HCT116 (cell line): ENCODE data around the gene FBXO22. TPM values are rescaled to one million over a fixed set of nuclear protein-coding genes. Genes with fewer than 3 reads are reported as not detected.

Source experiments
- ATAC-seq: fragments of 200-7000 bp; cut with Tn5 transposase; 2 replicates; pipeline ENCODE4 v1.9.1; 2020; ENCODE audit warnings: mild to moderate bottlenecking, moderate library complexity
- BruUV-seq: library from RNA; stranded (reverse); fragments of 400-500 nt; replicated peaks from 2 replicates; lab custom pipeline; 2021; lab: Mats Ljungman, UMichigan
- CTCF ChIA-PET: fragments of 300-600 bp; sonication (Branson Sonifier 250); formaldehyde crosslinking; loops from one replicate; lab custom pipeline; 2021; ENCODE audit warnings: antibody characterized with exemption; lab: Charles Lee
- POLR2A ChIA-PET: fragments of 300-600, 350-600 bp; sonication (Branson Sonifier 250); formaldehyde crosslinking; loops from one replicate; lab custom pipeline; 2021; ENCODE audit warnings: antibody characterized with exemption; lab: Charles Lee
- RAD21 ChIA-PET, 2 experiments: fragments of 300-600 bp; sonication (Branson Sonifier 250); formaldehyde crosslinking; loops; one replicate each; lab custom pipeline; 2023; ENCODE audit warnings: low total read pairs in 2 of 2; ENCODE audit not compliant: uncharacterized antibody in 2 of 2, unreplicated experiment in 2 of 2, low non-redundant PET in 1 of 2; lab: Charles Lee
- DNase-seq: peaks from one replicate; pipeline ENCODE4 v3.0.0-alpha.2; 2010; ENCODE audit warnings: low read depth, low spot score
- H2AFZ ChIP-seq: fragments of 200-600 bp; shearing (Covaris generic), sonication (generic); 2 replicates; pipeline ENCODE4 v1.6.1; 2017; ENCODE audit warnings: low read depth, mixed run types, mixed read lengths, antibody characterized with exemption, low read length; ENCODE audit not compliant: poor library complexity, severe bottlenecking
- H3K27ac ChIP-seq: 2 replicates; pipeline ENCODE4 v1.5.1; 2012; ENCODE audit warnings: low read depth, low read length
- H3K27me3 ChIP-seq: fragments of 200-600 bp; sonication (generic); 2 replicates; pipeline ENCODE4 v1.6.1; 2016; ENCODE audit warnings: mixed run types, low read length, mixed read lengths; ENCODE audit not compliant: insufficient read depth
- H3K36me3 ChIP-seq, 2 experiments: fragments of 200-500 bp in 1 of 2; fragments of 200-600 bp in 1 of 2; sonication (Bioruptor generic) in 1 of 2; sonication (generic) in 1 of 2; 2 replicates each; pipeline versions ENCODE4 v1.5.1 to v1.6.1; 2014 to 2016; ENCODE audit warnings: low read length in 2 of 2, inconsistent platforms in 1 of 2, mixed read lengths in 1 of 2, mixed run types in 1 of 2; ENCODE audit not compliant: insufficient read depth in 2 of 2, control insufficient read depth in 1 of 2
- H3K4me1 ChIP-seq, 2 experiments: fragments of 200-600 bp in 1 of 2; sonication (generic) in 1 of 2; 2 replicates each; pipeline versions ENCODE4 v1.5.1 to v1.6.1; 2012 to 2017; ENCODE audit warnings: low read length in 2 of 2, inconsistent platforms in 1 of 2, mild to moderate bottlenecking in 1 of 2, mixed read lengths in 1 of 2, mixed run types in 1 of 2, moderate library complexity in 1 of 2; ENCODE audit not compliant: insufficient read depth in 2 of 2, control insufficient read depth in 1 of 2
- H3K4me2 ChIP-seq: fragments of 200-600 bp; sonication (generic); 2 replicates; pipeline ENCODE4 v1.6.1; 2017; ENCODE audit warnings: mixed run types, low read length, mixed read lengths
- H3K4me3 ChIP-seq, 2 experiments: fragments of 200-600 bp in 1 of 2; sonication (generic) in 1 of 2; replicated peaks in 1 of 2; 2 replicates each; pipeline ENCODE4 v1.5.1; 2011 to 2016; ENCODE audit warnings: low read length in 2 of 2, control low read depth in 1 of 2, low read depth in 1 of 2, mild to moderate bottlenecking in 1 of 2, mixed read lengths in 1 of 2, mixed run types in 1 of 2
- H3K79me2 ChIP-seq: fragments of 200-600 bp; sonication (generic); 2 replicates; pipeline ENCODE4 v1.6.1; 2017; ENCODE audit warnings: mild to moderate bottlenecking, mixed run types, low read length, moderate library complexity, mixed read lengths; ENCODE audit not compliant: insufficient read depth
- H3K9ac ChIP-seq: fragments of 200-600 bp; sonication (generic); 2 replicates; pipeline ENCODE4 v1.6.1; 2016; ENCODE audit warnings: low read length, mixed read lengths
- H3K9me2 ChIP-seq: fragments of 200-600 bp; sonication (generic), shearing (Covaris generic); 2 replicates; pipeline ENCODE4 v1.6.1; 2017; ENCODE audit warnings: mixed run types, mild to moderate bottlenecking, moderate library complexity; ENCODE audit not compliant: insufficient read depth
- H3K9me3 ChIP-seq, 2 experiments: fragments of 200-500 bp in 1 of 2; fragments of 200-600 bp in 1 of 2; sonication (Bioruptor generic) in 1 of 2; sonication (generic) in 1 of 2; 2 replicates each; pipeline ENCODE4 v1.6.1; 2014 to 2017; ENCODE audit warnings: low read length in 2 of 2, mixed read lengths in 2 of 2, inconsistent platforms in 1 of 2, low read depth in 1 of 2, mild to moderate bottlenecking in 1 of 2, mixed run types in 1 of 2, moderate library complexity in 1 of 2; ENCODE audit not compliant: control insufficient read depth in 1 of 2, insufficient read depth in 1 of 2
- H4K20me1 ChIP-seq: fragments of 200-600 bp; sonication (generic), shearing (Covaris generic); 2 replicates; pipeline ENCODE4 v1.6.1; 2017; ENCODE audit warnings: mixed run types, mild to moderate bottlenecking, moderate library complexity; ENCODE audit not compliant: insufficient read depth
- CBX3 ChIP-seq: IDR thresholded peaks from 2 replicates; pipeline ENCODE4 v1.6.1; 2012; ENCODE audit warnings: low read depth
- CEBPB ChIP-seq: IDR thresholded peaks from 2 replicates; pipeline ENCODE4 v1.6.1; 2012; ENCODE audit warnings: low read depth
- ELF1 ChIP-seq: IDR thresholded peaks from 2 replicates; pipeline ENCODE4 v1.6.1; 2012; ENCODE audit warnings: low read depth, borderline replicate concordance
- EZH2 ChIP-seq: fragments of 200-600 bp; sonication (generic); IDR thresholded peaks from 2 replicates; pipeline ENCODE4 v1.6.1; 2017; ENCODE audit warnings: antibody characterized with exemption, mixed run types
- EZH2phosphoT487 ChIP-seq: fragments of 200-600 bp; IDR thresholded peaks from 2 replicates; pipeline ENCODE4 v1.6.1; 2018; ENCODE audit warnings: antibody characterized with exemption, borderline replicate concordance
- JUND ChIP-seq: IDR thresholded peaks from 2 replicates; pipeline ENCODE4 v1.6.1; 2012
- POLR2A ChIP-seq: IDR thresholded peaks from 2 replicates; pipeline ENCODE4 v1.7.0; 2011; ENCODE audit warnings: borderline replicate concordance; ENCODE audit not compliant: insufficient read depth, insufficient read length; ENCODE audit errors: extremely low read depth
- RAD21 ChIP-seq: IDR thresholded peaks from 2 replicates; pipeline ENCODE4 v1.6.1; 2012; ENCODE audit warnings: low read depth, mild to moderate bottlenecking
- SIN3A ChIP-seq: IDR thresholded peaks from 2 replicates; pipeline ENCODE4 v1.6.1; 2012; ENCODE audit warnings: low read depth
- TCF7L2 ChIP-seq: IDR thresholded peaks from 2 replicates; pipeline ENCODE4 v1.7.0; 2011; ENCODE audit warnings: borderline replicate concordance, inconsistent platforms; ENCODE audit not compliant: insufficient read depth, insufficient read length; ENCODE audit errors: extremely low read depth
- ZBTB33 ChIP-seq: IDR thresholded peaks from 2 replicates; pipeline ENCODE4 v1.6.1; 2011; ENCODE audit warnings: mild to moderate bottlenecking, low read length, moderate library complexity; ENCODE audit not compliant: insufficient replicate concordance; ENCODE audit errors: extremely low read depth
- ZNF274 ChIP-seq: fragments of 200-500 bp; sonication (Bioruptor generic); IDR thresholded peaks from 2 replicates; pipeline ENCODE4 v1.6.1; 2014; ENCODE audit warnings: mild to moderate bottlenecking, low read depth, low read length, inconsistent platforms
- intact Hi-C: fragments of 100-400 bp; cut with micrococcal nuclease; formaldehyde crosslinking; loops from 2 replicates; pipeline ENCODE4 v1.10.0; 2022
- total RNA-seq: library from RNA; stranded (reverse); gene quantifications from one replicate; pipeline ENCODE4 v1.2.1, GENCODE V29; 2021; ENCODE audit not compliant: unreplicated experiment
- TF ChIP-seq, protein P1 (sequence below): IDR thresholded peaks from 2 replicates; pipeline ENCODE4 v1.6.1; 2012; ENCODE audit warnings: low read depth
- TF ChIP-seq, protein P2 (sequence below): IDR thresholded peaks from 2 replicates; pipeline ENCODE4 v1.6.1; 2012

FBXO22 gene
- total RNA-seq, 1 experiment from 2014 or later: 60.3 TPM

- no peaks in the 10 kb centered on the region for H3K27me3 ChIP-seq
- no TSS peak for BruUV-seq
- no peak overlapping the region for H3K4me2 ChIP-seq
- no peak overlapping the region for H3K4me3 ChIP-seq
- H3K36me3 ChIP-seq: no peaks in the 10 kb centered on the region; a peak in 1 of 4 replicates
- CTCF ChIA-PET: no interaction called here
- H3K4me1 ChIP-seq: no peaks in the 10 kb centered on the region
- no peak overlapping the region for H3K27ac ChIP-seq
- intact Hi-C loops: no loop called here
- DNase-seq (no peak), ATAC-seq (no peak)
- TF ChIP-seq, protein P1, sequence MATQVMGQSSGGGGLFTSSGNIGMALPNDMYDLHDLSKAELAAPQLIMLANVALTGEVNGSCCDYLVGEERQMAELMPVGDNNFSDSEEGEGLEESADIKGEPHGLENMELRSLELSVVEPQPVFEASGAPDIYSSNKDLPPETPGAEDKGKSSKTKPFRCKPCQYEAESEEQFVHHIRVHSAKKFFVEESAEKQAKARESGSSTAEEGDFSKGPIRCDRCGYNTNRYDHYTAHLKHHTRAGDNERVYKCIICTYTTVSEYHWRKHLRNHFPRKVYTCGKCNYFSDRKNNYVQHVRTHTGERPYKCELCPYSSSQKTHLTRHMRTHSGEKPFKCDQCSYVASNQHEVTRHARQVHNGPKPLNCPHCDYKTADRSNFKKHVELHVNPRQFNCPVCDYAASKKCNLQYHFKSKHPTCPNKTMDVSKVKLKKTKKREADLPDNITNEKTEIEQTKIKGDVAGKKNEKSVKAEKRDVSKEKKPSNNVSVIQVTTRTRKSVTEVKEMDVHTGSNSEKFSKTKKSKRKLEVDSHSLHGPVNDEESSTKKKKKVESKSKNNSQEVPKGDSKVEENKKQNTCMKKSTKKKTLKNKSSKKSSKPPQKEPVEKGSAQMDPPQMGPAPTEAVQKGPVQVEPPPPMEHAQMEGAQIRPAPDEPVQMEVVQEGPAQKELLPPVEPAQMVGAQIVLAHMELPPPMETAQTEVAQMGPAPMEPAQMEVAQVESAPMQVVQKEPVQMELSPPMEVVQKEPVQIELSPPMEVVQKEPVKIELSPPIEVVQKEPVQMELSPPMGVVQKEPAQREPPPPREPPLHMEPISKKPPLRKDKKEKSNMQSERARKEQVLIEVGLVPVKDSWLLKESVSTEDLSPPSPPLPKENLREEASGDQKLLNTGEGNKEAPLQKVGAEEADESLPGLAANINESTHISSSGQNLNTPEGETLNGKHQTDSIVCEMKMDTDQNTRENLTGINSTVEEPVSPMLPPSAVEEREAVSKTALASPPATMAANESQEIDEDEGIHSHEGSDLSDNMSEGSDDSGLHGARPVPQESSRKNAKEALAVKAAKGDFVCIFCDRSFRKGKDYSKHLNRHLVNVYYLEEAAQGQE: no peak
- TF ChIP-seq JUND: no peak
- no peak for TF ChIP-seq SIN3A
- TF ChIP-seq TCF7L2: no peak
- no peak for TF ChIP-seq ZBTB33
- no peak for TF ChIP-seq ZNF274
- no peak for TF ChIP-seq EZH2
- TF ChIP-seq CBX3: no peak
- no peak for TF ChIP-seq POLR2A
- no peak for TF ChIP-seq ELF1
- no peak for TF ChIP-seq EZH2phosphoT487
- TF ChIP-seq CEBPB: no peak
- TF ChIP-seq RAD21: no peak
- TF ChIP-seq, protein P2, sequence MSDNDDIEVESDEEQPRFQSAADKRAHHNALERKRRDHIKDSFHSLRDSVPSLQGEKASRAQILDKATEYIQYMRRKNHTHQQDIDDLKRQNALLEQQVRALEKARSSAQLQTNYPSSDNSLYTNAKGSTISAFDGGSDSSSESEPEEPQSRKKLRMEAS: no peak
- no peak overlapping the region for H2AFZ ChIP-seq
- H3K9me2 ChIP-seq: no peaks in the 10 kb centered on the region
- no peak overlapping the region for H3K9ac ChIP-seq
- no peaks in the 10 kb centered on the region for H4K20me1 ChIP-seq
- POLR2A ChIA-PET: no interaction called here
- no peaks in the 10 kb centered on the region for H3K79me2 ChIP-seq
- RAD21 ChIA-PET: no interaction called here
- no peaks in the 10 kb centered on the region for H3K9me3 ChIP-seq
Observed at GRCh38 chr15:75872403-75872990, 31.2 kb upstream of the FBXO22 start.
